Stimulated activated CD8-positive, alpha-beta memory T cell treated with anti-CD3 and anti-CD28 coated beads, Interleukin-12 subunit alpha, Interleukin-12 subunit beta, amount 100 ng/mL, for 4 hours (primary cell): ENCODE results near the gene TMEM244.
"Not testable (repeated sequence)": the region's sequence is repeated elsewhere in the genome, so short reads cannot be mapped to it uniquely, and the experiment has no call there.

Experiments used
- DNase-seq: peaks from one replicate; pipeline ENCODE4 v3.0.0-alpha.2; 2020; ENCODE audit warnings: low read depth

The TMEM244 gene

GRCh38 chr6:129812145-129812777, 48.9 kb downstream of the TMEM244 start:
- no peak for DNase-seq

GRCh38 chr6:129807141-129807540, 54.0 kb downstream of the TMEM244 start:
- not testable (repeated sequence) for DNase-seq

GRCh38 chr6:129802920-129803319, 58.2 kb downstream of the TMEM244 start:
- not testable (repeated sequence) for DNase-seq

GRCh38 chr6:129801909-129802308, 59.2 kb downstream of the TMEM244 start:
- no peak for DNase-seq

GRCh38 chr6:129795261-129795660, 65.9 kb downstream of the TMEM244 start:
- no peak for DNase-seq

- DNase-seq = no peak
These were observed 67.7 kb downstream of the TMEM244 start for GRCh38 chr6:129793447-129793846.

GRCh38 chr6:129792049-129792448, 69.1 kb downstream of the TMEM244 start:
- DNase-seq = no peak

- no peak for DNase-seq
These were observed 70.3 kb downstream of the TMEM244 start for GRCh38 chr6:129790785-129791184.

GRCh38 chr6:129789974-129790373, 71.1 kb downstream of the TMEM244 start:
- no peak for DNase-seq

GRCh38 chr6:129787816-129788215, 73.3 kb downstream of the TMEM244 start:
- no peak for DNase-seq

GRCh38 chr6:129786548-129786947, 74.6 kb downstream of the TMEM244 start:
- no peak for DNase-seq

- DNase-seq = no peak
These were observed 75.4 kb downstream of the TMEM244 start for GRCh38 chr6:129785756-129786135.

GRCh38 chr6:129785047-129785755, 75.9 kb downstream of the TMEM244 start:
- no peak for DNase-seq
